K562 (cell line): ENCODE measurements around the gene IZUMO4. TPM values are rescaled to one million over a fixed set of nuclear protein-coding genes. Genes with fewer than 3 reads are reported as not detected.
A peak's percentile ranks its signal among the peaks of the same experiment; 100 is the strongest.

Experiments
- ATAC-seq: fragments of 200-7000 bp; cut with Tn5 transposase; 3 replicates; pipeline ENCODE4 v1.9.1; 2020; ENCODE audit warnings: moderate library complexity
- BruUV-seq: library from RNA; stranded (reverse); fragments of 400-500 nt; replicated peaks from 2 replicates; lab custom pipeline; 2021; lab: Mats Ljungman, UMichigan
- CTCF ChIA-PET: fragments of 300-600 bp; formaldehyde crosslinking; extraction: SDS; loops from one replicate; lab custom pipeline; 2021; ENCODE audit warnings: low intra/inter-chr PET ratio; lab: Yijun Ruan, JAX
- POLR2A ChIA-PET: fragments of 300-600, 350-650 bp; sonication (Branson Sonifier 250); formaldehyde crosslinking; extraction: SDS; loops from one replicate; lab custom pipeline; 2021; ENCODE audit warnings: antibody characterized with exemption, inconsistent platforms; lab: Yijun Ruan, JAX
- DNase-seq, 4 experiments: peaks; one replicate each; pipeline versions ENCODE4 v3.0.0 to v3.0.0-alpha.2; 2011 to 2018; ENCODE audit warnings: low spot score in 3 of 4, mixed read lengths in 3 of 4; ENCODE audit errors: extremely low read depth in 1 of 4
- FAIRE-seq: peaks from 2 replicates; lab custom pipeline; 2011; peaks lifted over from hg19 to GRCh38; lab: Jason Lieb, UNC
- H2AFZ ChIP-seq: 2 replicates; pipeline ENCODE4 v1.6.0; 2011; ENCODE audit warnings: low read depth, low read length, control low read depth, inconsistent platforms
- H3K27ac ChIP-seq: fragments of 200-600 bp; 3 replicates; pipeline ENCODE4 v1.8.0; 2011; ENCODE audit warnings: low read depth, mild to moderate bottlenecking, control low read depth, inconsistent platforms, low read length, moderate library complexity, mixed read lengths; ENCODE audit errors: extremely low read depth
- H3K27me3 ChIP-seq, 2 experiments: fragments of 300-600 bp in 1 of 2; 2 replicates in 1 of 2; 3 replicates in 1 of 2; pipeline versions ENCODE4 v1.6.0 to v1.8.0; 2011; ENCODE audit warnings: inconsistent platforms in 2 of 2, low read length in 2 of 2, mild to moderate bottlenecking in 1 of 2, mixed read lengths in 1 of 2, moderate library complexity in 1 of 2; ENCODE audit not compliant: control insufficient read depth in 2 of 2, insufficient read depth in 2 of 2
- H3K36me3 ChIP-seq: fragments of 300-600 bp; 3 replicates; pipeline ENCODE4 v1.8.0; 2011; ENCODE audit warnings: mild to moderate bottlenecking, low read length, inconsistent platforms; ENCODE audit not compliant: control insufficient read depth, insufficient read depth
- H3K4me1 ChIP-seq, 2 experiments: fragments of 200-600 bp in 1 of 2; replicated peaks in 1 of 2; 2 replicates in 1 of 2; 3 replicates in 1 of 2; pipeline versions ENCODE4 v1.5.1 to v1.8.0; 2011; ENCODE audit warnings: inconsistent platforms in 2 of 2, low read length in 2 of 2, mild to moderate bottlenecking in 1 of 2, mixed read lengths in 1 of 2, moderate library complexity in 1 of 2; ENCODE audit not compliant: control insufficient read depth in 2 of 2, insufficient read depth in 2 of 2
- H3K4me2 ChIP-seq: 2 replicates; pipeline ENCODE4 v1.6.1; 2011; ENCODE audit warnings: low read length, control low read depth, inconsistent platforms, mixed read lengths; ENCODE audit not compliant: insufficient read depth
- H3K4me3 ChIP-seq: fragments of 200-600 bp; sonication (generic), shearing (Covaris generic); 2 replicates; pipeline ENCODE4 v1.5.1; 2016; ENCODE audit warnings: control low read depth, inconsistent platforms
- H3K79me2 ChIP-seq: fragments of 200-600 bp; 3 replicates; pipeline ENCODE4 v1.8.0; 2011; ENCODE audit warnings: low read length, inconsistent platforms; ENCODE audit not compliant: control insufficient read depth, insufficient read depth
- H3K9ac ChIP-seq, 2 experiments: 2 replicates each; pipeline versions ENCODE4 v1.6.0 to v1.6.1; 2011; ENCODE audit warnings: low read depth in 2 of 2, low read length in 2 of 2, control low read depth in 1 of 2, inconsistent platforms in 1 of 2, mild to moderate bottlenecking in 1 of 2, mixed read lengths in 1 of 2; ENCODE audit not compliant: insufficient read depth in 1 of 2
- H3K9me1 ChIP-seq: one replicate; pipeline ENCODE4 v1.6.0; 2011; ENCODE audit warnings: inconsistent platforms, mild to moderate bottlenecking, low read length, moderate library complexity; ENCODE audit not compliant: control insufficient read depth, insufficient read depth
- H3K9me3 ChIP-seq: replicated peaks from 2 replicates; pipeline ENCODE4 v1.5.1; 2011; ENCODE audit warnings: low read depth, low read length, inconsistent platforms; ENCODE audit not compliant: control insufficient read depth, insufficient read depth
- H4K20me1 ChIP-seq: replicated peaks from 2 replicates; pipeline ENCODE4 v1.6.1; 2011; ENCODE audit warnings: low read length, inconsistent platforms, mixed read lengths; ENCODE audit not compliant: control insufficient read depth, insufficient read depth
- EZH2 ChIP-seq: IDR thresholded peaks from 2 replicates; pipeline ENCODE4 v1.6.1; 2012; ENCODE audit warnings: low read depth, mild to moderate bottlenecking, inconsistent platforms, low read length, borderline replicate concordance
- NR2C2 ChIP-seq, 2 experiments: fragments of 200-800 bp in 1 of 2; sonication (Bioruptor generic) in 1 of 2; sonication (generic) in 1 of 2; formaldehyde crosslinking in 1 of 2; IDR thresholded peaks; 2 replicates each; pipeline versions ENCODE4 v1.6.1 to v1.8.0; 2016 to 2022; ENCODE audit warnings: mild to moderate bottlenecking in 1 of 2, missing compliant biosample characterization in 1 of 2, missing genetic modification characterization in 1 of 2, missing genetic modification reagents in 1 of 2
- POLR2G ChIP-seq: fragments of 200-400 bp; formaldehyde crosslinking; IDR thresholded peaks from 2 replicates; pipeline ENCODE4 v1.6.1; 2017; ENCODE audit warnings: low read depth, mild to moderate bottlenecking, antibody characterized with exemption, low read length, moderate library complexity
- RBM22 ChIP-seq: fragments of 200-400 bp; formaldehyde crosslinking; IDR thresholded peaks from 2 replicates; pipeline ENCODE4 v1.6.1; 2018; ENCODE audit warnings: low read length, low read depth; ENCODE audit not compliant: poor library complexity, severe bottlenecking
- TBL1XR1 ChIP-seq, 2 experiments: IDR thresholded peaks; 2 replicates each; pipeline ENCODE4 v1.6.1; 2012; ENCODE audit warnings: improper control_type of control experiment in 2 of 2, low read length in 2 of 2, mild to moderate bottlenecking in 1 of 2
- ZNF354B ChIP-seq: fragments of 250-450 bp; sonication (Bioruptor Pico); IDR thresholded peaks from 2 replicates; pipeline ENCODE4 v1.4.0; 2020
- ZNF586 ChIP-seq: fragments of 450-650 bp; formaldehyde crosslinking; conservative IDR thresholded peaks from 2 replicates; pipeline ENCODE4 v1.4.0; 2020; ENCODE audit warnings: mild to moderate bottlenecking, moderate library complexity
- WGBS: fragments of 100-300 bp; shearing (Covaris generic); methylation state at CpG from one replicate; pipeline ENCODE4 v1.1.6; 2016; ENCODE audit warnings: low coverage, mixed read lengths; ENCODE audit not compliant: insufficient coverage; ENCODE audit errors: missing lambda C conversion rate; 5-methylcytosine and 5-hydroxymethylcytosine counted together
- in situ Hi-C: fragments of 300-500 bp; cut with MboI; formaldehyde crosslinking; loops from 4 replicates; pipeline ENCODE4 v1.15.0; 2018; ENCODE audit warnings: inconsistent platforms, mixed read lengths
- intact Hi-C: fragments of 100-400 bp; cut with micrococcal nuclease; formaldehyde crosslinking; loops from 2 replicates; pipeline ENCODE4 v1.14.2; 2022
- polyA plus RNA-seq, 8 experiments: library from polyadenylated mRNA; depleted of rRNA in 4 of 8; stranded (reverse) in 5 of 8; unstranded in 3 of 8; fragments of >200 nt; fragmentation: Nextera tagmentation in 2 of 8; fragmentation: Illumina TruSeq in 1 of 8; extraction: Ambion mirVana in 2 of 8; extraction: Trizol in 1 of 8; gene quantifications; 2 replicates each; pipeline versions ENCODE4 v1.2.1 to v1.2.3, GENCODE V29; 2011 to 2014; ENCODE audit warnings: inconsistent platforms in 1 of 8, missing spikeins in 1 of 8
- total RNA-seq, 7 experiments: library from RNA; depleted of rRNA in 6 of 7; stranded (reverse); fragments of >200 nt in 6 of 7; fragmentation: Illumina TruSeq in 2 of 7; extraction: Trizol in 2 of 7; gene quantifications; 2 replicates each; pipeline versions ENCODE4 v1.2.1 to v1.2.3, GENCODE V29; 2011 to 2021; ENCODE audit warnings: low replicate concordance in 1 of 7

Gene IZUMO4
- total and polyA plus RNA-seq, 9 of the 15 experiments (the other 6 are each of a cell fraction or from before 2014, with no cell fraction given): 0.07 to 3.9 (median 1.2) TPM

DNA sequence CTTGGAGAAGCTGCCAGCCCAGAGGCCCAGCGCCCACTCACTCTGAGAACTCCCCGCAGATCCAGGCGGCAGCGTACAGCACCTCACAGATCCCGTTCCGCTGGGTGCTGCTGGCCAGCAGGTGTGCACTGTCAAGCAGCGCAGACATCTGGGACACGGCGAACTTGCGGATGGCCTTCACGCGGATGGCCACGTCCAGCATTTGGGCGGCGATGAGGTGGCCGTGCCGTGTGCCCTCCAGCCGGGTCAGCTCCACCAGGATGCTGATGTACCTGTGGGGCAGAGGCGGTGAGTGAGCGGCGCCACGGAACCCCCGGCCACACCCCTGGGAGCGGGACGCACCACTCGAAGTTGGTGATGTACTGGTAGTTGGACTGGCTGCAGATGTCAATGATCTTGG lies 24.1 kb downstream of the IZUMO4 start:
- Histone ChIP-seq H3K9ac (0 out of 4 replicates have a peak overlapping the region, but pooled peaks of 1 of the 2 experiments have one; percentile 26), H3K4me3 (no peak overlapping the region), H4K20me1 (peaks cover 4% of the 10 kb centered on the region; the same call in 1 of the 2 replicates), H3K9me1 (no peaks in the 10 kb centered on the region), H3K9me3 (no peaks in the 10 kb centered on the region), H3K27ac (no peak overlapping the region), H3K36me3 (peaks cover 95% of the 10 kb centered on the region; the same call in 2 of the 3 replicates), H2AFZ (no peak overlapping the region), H3K27me3 (no peaks in the 10 kb centered on the region; a peak in 1 of 5 replicates), H3K79me2 (no peaks in the 10 kb centered on the region), H3K4me1 (peaks cover 0 to 20% of the 10 kb centered on the region in 2 experiments; a peak in 1 of 5 replicates), H3K4me2 (no peak overlapping the region)
- ChIA-PET CTCF (no interaction called here), POLR2A (no interaction called here)
- ATAC-seq (no peak), FAIRE-seq (no peak), DNase-seq (no peak)
- intact Hi-C loops (no loop called here), in situ Hi-C loops (no loop called here)
- WGBS: 95% methylated on average over 17 of the region's 26 CpGs
- no TSS peak for BruUV-seq
- peak; percentile 20 for TF ChIP-seq RBM22
- TF ChIP-seq ZNF586: no peak

DNA sequence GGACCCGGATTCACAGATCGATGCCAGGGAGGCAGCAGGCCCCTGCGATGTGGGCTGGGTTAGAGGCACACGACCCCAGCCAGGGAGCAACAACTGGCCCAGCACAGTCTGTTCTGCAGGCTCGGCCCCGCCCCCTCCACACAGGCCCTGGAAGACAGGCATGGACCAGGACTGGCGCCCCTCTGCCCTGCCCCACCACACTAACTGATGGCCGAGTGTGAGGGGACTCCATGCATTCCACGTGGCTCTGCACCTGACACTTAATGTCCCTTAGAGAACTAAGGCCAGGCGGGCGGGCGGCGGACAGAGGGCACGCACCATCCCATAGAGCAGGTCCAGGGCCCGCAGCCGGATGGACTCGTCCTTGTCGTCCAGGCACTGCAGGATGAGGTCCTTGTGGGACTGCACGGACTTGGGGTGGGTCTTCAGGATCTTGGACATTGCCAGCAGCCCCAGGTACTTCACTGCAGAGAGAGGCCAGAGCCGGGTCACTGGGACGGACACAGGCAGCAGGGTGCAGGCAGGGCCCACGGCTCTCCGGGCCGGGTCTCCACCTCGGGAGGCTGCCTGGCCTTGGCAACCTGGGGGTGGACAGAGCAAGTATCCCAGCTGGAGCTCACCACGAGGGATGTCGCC lies 24.8 kb downstream of the IZUMO4 start:
- H3K4me2 ChIP-seq: no peak overlapping the region
- peaks cover 93% of the 10 kb centered on the region; the same call in 2 of the 3 replicates for H3K36me3 ChIP-seq
- TF ChIP-seq NR2C2 (CRISPR knock-in tag; IDR thresholded peaks at IDR 0.05): no peak
- TF ChIP-seq NR2C2 (tag; IDR thresholded peaks at IDR 0.05): no peak
- no peak for TF ChIP-seq EZH2
- no peak for TF ChIP-seq ZNF354B (CRISPR knock-in tag)
- TF ChIP-seq TBL1XR1 (IDR thresholded peaks at IDR 0.05; ENCODE audit: low read length in 2 of 2): no peak
- TF ChIP-seq POLR2G: 0 out of 2 replicates have a peak, but pooled peaks have one; percentile 43
- BruUV-seq: no TSS peak
- H3K27ac ChIP-seq: no peak overlapping the region
- H3K9me3 ChIP-seq: no peaks in the 10 kb centered on the region
- H3K27me3 ChIP-seq: no peaks in the 10 kb centered on the region; a peak in 1 of 5 replicates
- DNase-seq: no peak
- H4K20me1 ChIP-seq: peaks cover 4% of the 10 kb centered on the region; the same call in 1 of the 2 replicates
- CTCF ChIA-PET: no interaction called here
- 95% methylated on average over 22 of the region's 27 CpGs for WGBS
- FAIRE-seq: no peak
- no peak overlapping the region for H2AFZ ChIP-seq
- intact Hi-C loops: no loop called here
- no peak overlapping the region; a peak in 1 of 4 replicates for H3K9ac ChIP-seq
- no peak overlapping the region for H3K4me3 ChIP-seq
- no peaks in the 10 kb centered on the region for H3K9me1 ChIP-seq
- peaks cover 0 to 20% of the 10 kb centered on the region in 2 experiments; a peak in 1 of 5 replicates for H3K4me1 ChIP-seq
- in situ Hi-C loops: no loop called here
- no peaks in the 10 kb centered on the region for H3K79me2 ChIP-seq
- no peak for ATAC-seq
- POLR2A ChIA-PET: interaction anchor here (0.5 kb wide), 1 partner anchor 68 kb away, joined by 3 read pairs; no protein-coding TSS in a partner anchor
